ENCODE results near the gene CTDP1. TPM values are rescaled to one million over a fixed set of nuclear protein-coding genes. Genes with fewer than 3 reads are reported as not detected.

Gene CTDP1
- total and polyA plus RNA-seq, 9 of the 15 experiments (the other 6 are each of a cell fraction or from before 2014, with no cell fraction given): 0.07 to 19.2 (median 4.0) TPM

DNA sequence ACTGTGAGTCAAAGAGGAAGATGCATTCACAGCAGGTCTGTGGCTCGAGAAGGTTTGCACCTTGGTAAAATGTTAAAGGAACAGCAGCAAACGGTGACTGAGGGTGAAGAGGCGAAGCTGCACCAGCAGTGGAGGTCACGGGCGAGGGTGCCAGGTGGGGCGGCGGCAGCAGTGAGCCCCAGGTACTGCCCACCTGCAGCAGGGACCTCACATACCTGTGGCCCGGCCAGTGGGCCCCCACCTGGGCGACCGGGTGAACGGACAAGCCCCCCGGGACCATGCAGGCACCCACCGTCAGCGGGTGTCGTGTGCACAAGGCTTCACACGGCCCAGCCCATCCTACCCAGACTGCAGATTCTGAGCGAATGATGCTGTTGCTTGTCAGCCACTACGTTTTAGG is 94.5 kb downstream of the CTDP1 start:
- Histone ChIP-seq H3K27me3 (ENCODE audit: control insufficient read depth in 2 of 2, insufficient read depth in 2 of 2, low read length in 2 of 2) (peaks cover 12 to 78% of the 10 kb centered on the region in 2 experiments), H3K9ac (ENCODE audit: insufficient read depth in 1 of 2, low read depth in 2 of 2, low read length in 2 of 2) (no peak overlapping the region), H3K27ac (ENCODE audit: extremely low read depth, low read depth, low read length) (no peak overlapping the region), H3K79me2 (ENCODE audit: control insufficient read depth, insufficient read depth, low read length) (no peaks in the 10 kb centered on the region), H3K4me1 (replicated peaks in 1 of 2; ENCODE audit: control insufficient read depth in 2 of 2, insufficient read depth in 2 of 2, low read length in 2 of 2) (peaks cover 0 to 5% of the 10 kb centered on the region in 2 experiments; a peak in 1 of 5 replicates), H3K9me1 (ENCODE audit: control insufficient read depth, insufficient read depth, low read length) (no peaks in the 10 kb centered on the region), H3K36me3 (ENCODE audit: control insufficient read depth, insufficient read depth, low read length) (no peaks in the 10 kb centered on the region), H4K20me1 (replicated peaks; ENCODE audit: control insufficient read depth, insufficient read depth, low read length) (no peaks in the 10 kb centered on the region), H3K4me2 (ENCODE audit: insufficient read depth, low read length) (no peak overlapping the region), H3K9me3 (replicated peaks; ENCODE audit: control insufficient read depth, insufficient read depth, low read depth, low read length) (no peaks in the 10 kb centered on the region), H2AFZ (ENCODE audit: low read depth, low read length) (no peak overlapping the region), H3K4me3 (no peak overlapping the region)
- FAIRE-seq (no peak), DNase-seq (ENCODE audit: extremely low read depth in 1 of 4, low spot score in 3 of 4) (no peak), ATAC-seq (no peak)
- POLR2A ChIA-PET: no interaction called here
- intact Hi-C loops (cut with micrococcal nuclease): no loop called here
- TF ChIP-seq ESRRB (CRISPR knock-in tag; IDR thresholded peaks at IDR 0.05; ENCODE audit: borderline replicate concordance): no peak
- TF ChIP-seq GATA2 (CRISPR knock-in tag; IDR thresholded peaks at IDR 0.05): no peak
- TF ChIP-seq E2F4 (CRISPR knock-in tag; IDR thresholded peaks at IDR 0.05; ENCODE audit: low read depth): no peak
- TF ChIP-seq, protein P1, sequence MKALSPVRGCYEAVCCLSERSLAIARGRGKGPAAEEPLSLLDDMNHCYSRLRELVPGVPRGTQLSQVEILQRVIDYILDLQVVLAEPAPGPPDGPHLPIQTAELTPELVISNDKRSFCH (CRISPR knock-in tag; IDR thresholded peaks at IDR 0.05): no peak
- TF ChIP-seq, protein P1 (tag; IDR thresholded peaks at IDR 0.05): no peak
- no peak for TF ChIP-seq GATAD2A (IDR thresholded peaks at IDR 0.05)
- no peak for TF ChIP-seq DEAF1 (CRISPR knock-in tag; IDR thresholded peaks at IDR 0.05)
- no peak for TF ChIP-seq HNRNPK (IDR thresholded peaks at IDR 0.05; ENCODE audit: low read depth, low read length, poor library complexity, severe bottlenecking)
- TF ChIP-seq BHLHE40 (IDR thresholded peaks at IDR 0.05; ENCODE audit: low read length): no peak
- no peak for TF ChIP-seq FUS (optimal IDR thresholded peaks at IDR 0.05; ENCODE audit: low read depth, low read length)
- TF ChIP-seq ZNF23 (CRISPR knock-in tag; IDR thresholded peaks at IDR 0.05): no peak
- no peak for TF ChIP-seq HNRNPL (IDR thresholded peaks at IDR 0.05; ENCODE audit: low read depth, low read length)
- TF ChIP-seq TFAM (CRISPR knock-in tag; conservative IDR thresholded peaks at IDR 0.05): no peak
- TF ChIP-seq, protein P2, sequence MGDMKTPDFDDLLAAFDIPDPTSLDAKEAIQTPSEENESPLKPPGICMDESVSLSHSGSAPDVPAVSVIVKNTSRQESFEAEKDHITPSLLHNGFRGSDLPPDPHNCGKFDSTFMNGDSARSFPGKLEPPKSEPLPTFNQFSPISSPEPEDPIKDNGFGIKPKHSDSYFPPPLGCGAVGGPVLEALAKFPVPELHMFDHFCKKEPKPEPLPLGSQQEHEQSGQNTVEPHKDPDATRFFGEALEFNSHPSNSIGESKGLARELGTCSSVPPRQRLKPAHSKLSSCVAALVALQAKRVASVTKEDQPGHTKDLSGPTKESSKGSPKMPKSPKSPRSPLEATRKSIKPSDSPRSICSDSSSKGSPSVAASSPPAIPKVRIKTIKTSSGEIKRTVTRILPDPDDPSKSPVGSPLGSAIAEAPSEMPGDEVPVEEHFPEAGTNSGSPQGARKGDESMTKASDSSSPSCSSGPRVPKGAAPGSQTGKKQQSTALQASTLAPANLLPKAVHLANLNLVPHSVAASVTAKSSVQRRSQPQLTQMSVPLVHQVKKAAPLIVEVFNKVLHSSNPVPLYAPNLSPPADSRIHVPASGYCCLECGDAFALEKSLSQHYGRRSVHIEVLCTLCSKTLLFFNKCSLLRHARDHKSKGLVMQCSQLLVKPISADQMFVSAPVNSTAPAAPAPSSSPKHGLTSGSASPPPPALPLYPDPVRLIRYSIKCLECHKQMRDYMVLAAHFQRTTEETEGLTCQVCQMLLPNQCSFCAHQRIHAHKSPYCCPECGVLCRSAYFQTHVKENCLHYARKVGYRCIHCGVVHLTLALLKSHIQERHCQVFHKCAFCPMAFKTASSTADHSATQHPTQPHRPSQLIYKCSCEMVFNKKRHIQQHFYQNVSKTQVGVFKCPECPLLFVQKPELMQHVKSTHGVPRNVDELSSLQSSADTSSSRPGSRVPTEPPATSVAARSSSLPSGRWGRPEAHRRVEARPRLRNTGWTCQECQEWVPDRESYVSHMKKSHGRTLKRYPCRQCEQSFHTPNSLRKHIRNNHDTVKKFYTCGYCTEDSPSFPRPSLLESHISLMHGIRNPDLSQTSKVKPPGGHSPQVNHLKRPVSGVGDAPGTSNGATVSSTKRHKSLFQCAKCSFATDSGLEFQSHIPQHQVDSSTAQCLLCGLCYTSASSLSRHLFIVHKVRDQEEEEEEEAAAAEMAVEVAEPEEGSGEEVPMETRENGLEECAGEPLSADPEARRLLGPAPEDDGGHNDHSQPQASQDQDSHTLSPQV (IDR thresholded peaks at IDR 0.05): no peak
- TF ChIP-seq ATF4 (CRISPR knock-in tag; IDR thresholded peaks at IDR 0.05): no peak
- 0% methylated on average over 14 of the region's 18 CpGs for WGBS (ENCODE audit: insufficient coverage, low coverage, missing lambda C conversion rate)
- CTCF ChIA-PET (ENCODE audit: low intra/inter-chr PET ratio): no interaction called here
- BruUV-seq (replicated peaks): no TSS peak
- in situ Hi-C loops (cut with MboI): no loop called here
